Measurements from ENCODE around the gene RFWD3.

DNA sequence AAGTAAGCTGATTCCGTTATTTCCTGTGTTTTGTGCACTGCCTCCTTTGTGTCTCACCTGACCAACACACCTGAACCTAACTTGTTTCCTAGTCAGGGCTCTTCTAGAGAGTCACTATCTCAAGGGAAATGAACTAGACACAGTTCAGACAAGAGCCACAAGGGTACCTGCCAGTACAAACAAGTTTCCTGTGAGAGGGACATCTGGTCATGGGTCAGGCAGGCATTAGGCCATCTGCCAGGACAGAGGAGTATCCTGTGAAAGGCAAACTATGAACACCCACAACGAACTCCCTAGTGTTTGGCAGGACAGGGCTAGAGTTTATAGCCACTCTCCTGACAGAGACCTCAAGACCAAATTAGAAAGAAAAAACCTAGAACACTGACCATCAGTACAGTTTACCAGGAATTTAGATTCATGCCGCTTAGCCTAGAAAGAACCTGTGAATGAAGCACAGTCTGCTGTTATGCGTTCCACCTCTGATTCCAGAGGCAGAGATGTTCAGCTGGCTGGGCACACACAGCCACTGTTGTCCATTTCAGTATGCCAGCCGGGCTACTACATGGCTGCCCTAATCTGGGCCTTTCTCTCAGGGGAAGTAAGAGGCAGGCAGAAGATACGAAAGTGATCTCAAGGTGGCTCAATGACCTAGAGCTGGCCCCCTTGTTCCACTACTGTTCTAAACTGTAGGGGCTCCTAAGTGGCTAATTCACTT, 39.0 kb downstream of the RFWD3 start:
- no peak for TF ChIP-seq POLR2AphosphoS5 (IDR thresholded peaks at IDR 0.05)
- TF ChIP-seq, protein P1, sequence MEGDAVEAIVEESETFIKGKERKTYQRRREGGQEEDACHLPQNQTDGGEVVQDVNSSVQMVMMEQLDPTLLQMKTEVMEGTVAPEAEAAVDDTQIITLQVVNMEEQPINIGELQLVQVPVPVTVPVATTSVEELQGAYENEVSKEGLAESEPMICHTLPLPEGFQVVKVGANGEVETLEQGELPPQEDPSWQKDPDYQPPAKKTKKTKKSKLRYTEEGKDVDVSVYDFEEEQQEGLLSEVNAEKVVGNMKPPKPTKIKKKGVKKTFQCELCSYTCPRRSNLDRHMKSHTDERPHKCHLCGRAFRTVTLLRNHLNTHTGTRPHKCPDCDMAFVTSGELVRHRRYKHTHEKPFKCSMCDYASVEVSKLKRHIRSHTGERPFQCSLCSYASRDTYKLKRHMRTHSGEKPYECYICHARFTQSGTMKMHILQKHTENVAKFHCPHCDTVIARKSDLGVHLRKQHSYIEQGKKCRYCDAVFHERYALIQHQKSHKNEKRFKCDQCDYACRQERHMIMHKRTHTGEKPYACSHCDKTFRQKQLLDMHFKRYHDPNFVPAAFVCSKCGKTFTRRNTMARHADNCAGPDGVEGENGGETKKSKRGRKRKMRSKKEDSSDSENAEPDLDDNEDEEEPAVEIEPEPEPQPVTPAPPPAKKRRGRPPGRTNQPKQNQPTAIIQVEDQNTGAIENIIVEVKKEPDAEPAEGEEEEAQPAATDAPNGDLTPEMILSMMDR (IDR thresholded peaks at IDR 0.05): no peak
